GM18508 (cell line): ENCODE data around the gene MPC2.

Experiments
- ATAC-seq: cut with Tn5 transposase; IDR thresholded peaks from one replicate; pipeline ENCODE4 v1.9.1; 2021; ENCODE audit warnings: moderate number of reproducible peaks; ENCODE audit not compliant: insufficient read depth, unreplicated experiment

Gene MPC2

GRCh38 chr1:167936930-167937708 is at the start of gene MPC2:
Gene MPC2, minus strand, starts transcription at chr1:167937072. Its CDS starts 1,231 bp downstream, at chr1:167935841.
- ATAC-seq, result no peak

- no peak for ATAC-seq
These were observed 48.1 kb upstream of the MPC2 start for GRCh38 chr1:167984886-167985489.

- no peak for ATAC-seq
These were observed 47.0 kb upstream of the MPC2 start for GRCh38 chr1:167983797-167984420.

DNA sequence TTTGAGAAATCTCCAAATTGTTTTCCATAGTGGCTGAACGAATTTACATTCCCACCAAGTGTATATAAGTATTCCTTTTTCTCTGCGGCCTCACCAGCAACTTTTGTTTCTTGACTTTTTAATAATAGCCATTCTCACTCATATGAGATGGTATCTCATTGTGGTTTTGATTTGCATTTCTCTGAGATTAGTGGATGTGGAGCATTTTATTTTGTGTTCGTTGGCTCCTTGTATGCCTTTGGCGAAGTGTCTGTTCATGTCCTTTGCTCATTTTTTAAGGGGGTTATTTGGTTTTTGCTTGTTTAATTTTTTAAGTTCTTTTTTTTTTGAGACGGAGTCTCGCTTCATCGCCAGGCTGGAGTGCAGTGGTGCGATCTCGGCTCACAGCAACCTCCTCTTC is 45.1 kb upstream of the MPC2 start:
- no peak for ATAC-seq

DNA sequence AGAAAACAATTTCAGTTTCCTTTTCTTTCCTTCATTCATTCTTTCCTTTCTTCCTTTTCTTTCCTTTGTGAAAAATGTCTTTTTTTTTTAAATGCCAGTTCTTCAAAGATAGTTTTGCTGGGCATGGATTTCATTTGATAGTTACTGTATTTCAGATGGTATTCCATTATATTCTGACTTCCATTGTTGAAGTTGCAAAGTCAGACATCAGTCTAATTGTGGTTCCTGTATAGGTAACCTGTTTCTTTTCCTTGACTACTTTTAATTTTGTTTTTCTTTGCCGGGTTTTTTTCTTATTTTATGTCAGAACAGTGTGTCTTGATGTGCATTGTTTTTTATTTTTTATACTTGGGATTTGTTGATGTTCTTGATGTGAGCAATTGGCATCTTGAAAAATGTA is 40.4 kb upstream of the MPC2 start:
- ATAC-seq, result no peak

- ATAC-seq, result no peak
These were observed 37.8 kb upstream of the MPC2 start for GRCh38 chr1:167974698-167975097.

DNA sequence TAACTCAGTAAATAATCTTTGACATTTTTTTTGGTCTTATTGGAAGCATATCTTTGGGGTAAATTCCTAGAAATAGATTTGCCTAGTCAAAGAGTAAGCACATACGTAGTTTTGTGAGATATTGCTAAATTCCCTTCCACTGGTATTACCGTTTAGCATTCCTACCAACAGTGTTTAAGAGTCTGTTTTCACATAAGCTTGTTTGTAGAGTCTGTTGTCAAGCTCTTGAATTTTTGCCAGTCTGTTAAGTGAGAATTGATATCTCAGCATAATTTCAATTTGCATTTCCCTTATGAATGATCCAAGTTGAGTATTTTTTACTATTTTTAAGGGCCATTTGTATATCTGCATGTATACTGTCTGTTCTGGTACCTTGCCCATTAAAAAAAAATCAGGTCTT is 37.0 kb upstream of the MPC2 start:
- no peak for ATAC-seq

DNA sequence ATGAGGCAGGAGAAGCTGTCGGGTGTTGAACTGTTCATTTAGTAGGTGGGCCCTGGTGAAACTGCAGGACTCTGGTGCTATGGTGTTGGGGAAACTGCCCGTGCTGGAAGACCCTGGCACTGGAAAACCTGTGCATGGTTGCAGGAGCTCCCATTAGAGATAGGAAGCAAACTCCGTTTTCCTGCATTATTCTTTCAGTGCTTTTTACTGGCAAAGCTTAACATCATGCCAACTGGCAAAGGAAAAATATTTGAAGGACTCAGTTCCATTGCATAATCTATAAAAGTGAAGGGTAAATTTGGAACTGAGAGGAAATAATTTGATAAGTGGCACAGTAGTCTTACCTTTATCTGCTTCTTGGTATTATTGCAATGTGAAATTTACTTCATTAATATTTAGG is 31.7 kb upstream of the MPC2 start:
- ATAC-seq, result no peak

DNA sequence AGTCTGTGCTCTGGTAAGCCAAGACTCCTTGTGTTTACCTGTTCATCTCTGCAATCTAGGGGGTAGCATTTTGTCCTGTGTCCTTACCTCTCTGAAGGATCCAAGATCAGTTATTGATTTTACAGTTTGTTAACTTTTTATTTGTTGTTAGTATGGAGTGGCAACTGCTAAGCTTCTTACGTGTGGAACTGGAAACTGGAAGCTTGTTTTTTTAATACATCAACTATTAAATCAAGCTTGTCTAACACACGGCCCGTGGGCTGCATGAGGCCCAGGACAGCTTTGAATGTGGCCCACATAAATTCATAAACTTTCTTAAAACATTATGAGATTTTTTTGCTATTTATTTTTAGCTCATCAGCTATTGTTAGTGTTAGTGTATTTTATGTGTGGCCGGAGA is 29.2 kb upstream of the MPC2 start:
- ATAC-seq, result no peak

DNA sequence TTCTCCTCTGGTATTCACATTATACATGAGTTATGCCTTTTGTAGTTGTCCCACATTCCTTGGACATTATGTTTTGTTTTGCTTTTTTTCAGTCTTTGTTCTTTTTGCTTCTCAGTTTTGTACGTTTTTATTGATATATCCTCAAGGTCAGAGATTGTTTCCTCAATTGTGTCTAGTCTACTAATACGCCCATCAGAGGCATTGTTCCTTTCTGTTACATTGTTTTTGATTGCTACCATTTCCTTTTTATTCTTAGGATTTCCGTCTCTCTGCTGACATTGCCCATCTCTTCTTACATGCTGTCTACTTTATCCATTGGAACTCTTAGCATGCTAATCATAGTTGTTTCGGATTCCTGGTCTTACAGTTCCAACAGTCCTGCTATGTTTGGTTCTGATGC is 27.8 kb upstream of the MPC2 start:
- no peak for ATAC-seq

DNA sequence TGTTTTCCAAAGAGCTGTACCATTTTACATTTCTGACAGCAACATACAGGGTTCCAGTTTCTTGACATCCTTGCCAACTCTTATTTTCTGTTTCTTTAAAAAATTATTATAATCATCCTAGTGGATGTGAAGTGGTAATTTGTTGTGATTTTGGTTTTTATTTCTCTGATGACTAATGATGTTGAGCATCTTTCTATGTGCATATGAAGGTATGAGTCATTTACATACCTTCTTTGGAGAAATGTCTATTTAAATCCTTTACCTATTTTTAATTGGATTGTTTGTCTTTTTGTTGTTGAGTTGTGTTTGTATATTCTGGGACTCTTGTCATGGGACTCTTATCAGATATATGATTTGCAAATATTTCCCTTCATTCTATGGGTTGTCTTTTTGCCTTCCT is 20.8 kb upstream of the MPC2 start:
- ATAC-seq, result no peak

DNA sequence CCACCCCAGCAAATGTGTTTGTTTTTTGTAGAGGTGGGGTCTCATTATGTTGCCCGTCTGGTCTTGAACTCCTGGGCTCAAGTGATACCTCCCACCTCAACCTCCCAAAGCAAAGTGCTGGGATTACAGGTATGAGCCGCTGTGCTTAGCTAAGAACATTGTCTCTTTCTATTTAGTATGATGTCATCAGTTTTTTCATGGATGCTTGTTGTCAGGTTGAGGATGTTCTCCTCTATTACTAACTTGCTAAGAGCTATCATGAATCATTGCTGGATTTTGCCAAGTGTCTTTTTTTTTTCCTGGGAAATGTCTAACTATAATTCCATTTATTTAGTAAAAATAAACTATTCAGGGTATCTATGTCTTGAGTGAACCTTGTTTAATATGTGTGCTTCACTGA is 19.0 kb upstream of the MPC2 start:
- ATAC-seq, result no peak

GRCh38 chr1:167950569-167950968 is 13.7 kb upstream of the MPC2 start:
- ATAC-seq, result no peak

- ATAC-seq, result no peak
These were observed 12.9 kb upstream of the MPC2 start for GRCh38 chr1:167949785-167950184.

DNA sequence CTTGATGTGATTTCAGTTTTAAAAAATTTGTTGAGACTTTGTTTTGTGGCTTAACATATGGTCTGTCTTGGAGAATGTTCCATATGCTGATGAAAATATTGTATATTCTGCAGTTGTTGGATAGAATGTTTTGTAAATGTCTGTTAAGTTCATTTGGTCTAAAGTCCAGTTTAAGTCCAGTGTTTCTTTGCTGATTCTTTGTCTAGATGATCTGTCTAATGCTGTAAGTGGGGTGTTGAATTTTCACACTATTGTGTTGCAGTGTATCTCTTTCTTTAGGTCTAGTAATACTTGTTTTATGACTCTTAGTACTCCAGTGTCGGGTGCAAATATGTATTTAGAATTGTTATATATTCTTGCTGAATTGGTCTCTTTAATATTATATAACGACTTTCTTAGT is 10.9 kb upstream of the MPC2 start:
- no peak for ATAC-seq

DNA sequence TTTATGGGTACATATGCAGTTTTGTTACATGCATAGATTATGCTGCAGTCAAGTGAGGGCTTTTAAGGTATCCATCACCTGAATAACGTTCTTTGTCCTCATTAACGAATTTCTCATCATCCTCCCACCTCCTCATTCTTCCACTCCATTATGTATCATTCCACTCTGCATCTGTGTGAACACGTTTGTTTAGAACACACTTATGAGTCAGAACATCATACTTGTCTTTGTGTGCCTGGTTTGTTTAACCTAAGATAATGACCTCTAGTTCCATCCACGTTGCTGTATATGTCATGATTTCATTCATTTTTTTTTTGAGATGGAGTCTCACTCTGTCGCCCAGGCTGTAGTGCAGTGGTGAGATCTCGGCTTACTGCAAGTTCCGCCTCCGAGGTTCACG is 6.7 kb upstream of the MPC2 start:
- no peak for ATAC-seq

GRCh38 chr1:167940264-167940663 is 3.4 kb upstream of the MPC2 start:
- no peak for ATAC-seq

- ATAC-seq, result no peak
These were observed 1.3 kb upstream of the MPC2 start for GRCh38 chr1:167938080-167938636.

DNA sequence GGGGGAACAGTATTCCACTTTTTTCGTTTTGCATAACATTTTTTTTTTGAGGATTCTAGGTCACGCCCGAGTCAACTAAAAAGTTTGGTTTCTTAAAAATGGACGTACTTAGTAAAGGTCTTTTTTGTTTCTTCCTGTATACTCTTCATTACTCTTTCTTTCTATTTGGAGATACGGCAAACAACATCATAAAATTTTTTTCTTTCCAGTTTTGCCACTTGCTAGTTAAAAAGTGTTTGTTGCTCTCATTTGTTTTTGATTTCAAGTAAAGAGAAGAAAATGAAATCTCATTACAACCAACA is 788 bp upstream of the MPC2 start:
- no peak for ATAC-seq

DNA sequence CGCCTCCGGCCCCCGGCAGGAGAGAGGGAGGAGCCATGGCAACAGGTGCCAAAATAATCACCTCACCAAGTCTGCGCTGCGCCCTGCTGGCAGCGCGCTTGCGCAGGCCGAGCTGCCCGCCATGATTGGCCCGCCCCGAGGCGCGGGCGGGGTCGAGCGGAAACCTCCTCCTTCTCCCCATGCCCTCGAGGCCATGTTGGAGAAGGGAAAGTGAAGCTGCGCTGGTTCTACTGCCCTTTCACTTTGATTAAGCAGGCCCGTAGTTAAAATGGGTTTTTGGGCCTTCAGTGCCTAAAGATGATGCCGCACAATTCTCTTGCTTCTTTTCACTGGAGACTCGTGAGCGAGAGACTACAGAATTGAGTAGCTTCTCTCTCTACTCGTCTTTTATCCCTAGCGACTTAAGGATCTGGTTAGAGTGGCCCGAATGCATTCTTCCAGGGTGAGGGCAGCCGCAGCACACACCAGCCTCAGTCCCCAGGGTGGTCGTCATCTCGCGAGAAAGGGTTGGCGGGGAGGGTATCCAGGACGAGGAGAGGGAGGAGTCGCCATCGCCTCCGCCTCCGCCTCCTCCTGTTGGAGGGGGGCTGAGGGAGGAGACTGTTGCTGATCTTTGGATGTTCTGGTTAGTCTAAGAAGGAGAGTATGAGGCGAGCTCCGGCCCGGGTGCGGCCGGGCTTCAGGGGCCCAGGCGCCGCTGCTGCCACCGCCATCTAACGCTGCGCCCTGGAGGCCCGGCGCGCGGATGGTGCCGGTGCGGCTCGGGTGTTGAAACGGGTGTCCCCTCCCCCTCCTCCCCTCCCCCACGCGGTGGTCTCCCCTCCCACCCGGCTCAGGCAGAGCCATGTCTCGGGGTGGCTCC is 573 bp downstream of the MPC2 start, which contains the start of gene DCAF6:
Gene DCAF6 (plus strand): TSS at position 616 of the 862 bp plus-strand sequence. CDS start 229 bp downstream, at position 845.
- ATAC-seq, result peak; percentile 56
